HG02840 (cell line): ENCODE results near the gene RNF215.
"Not testable (repeated sequence)": the region's sequence is repeated elsewhere in the genome, so short reads cannot be mapped to it uniquely, and the experiment has no call there.

Experiments
- ATAC-seq: cut with Tn5 transposase; IDR thresholded peaks from one replicate; pipeline ENCODE4 v1.9.1; 2021; ENCODE audit warnings: mild to moderate bottlenecking, moderate library complexity, moderate number of reproducible peaks; ENCODE audit not compliant: unreplicated experiment, low FRiP score

RNF215 gene

GRCh38 chr22:30365891-30366290 lies 21.3 kb downstream of the RNF215 start:
- ATAC-seq = no peak

DNA sequence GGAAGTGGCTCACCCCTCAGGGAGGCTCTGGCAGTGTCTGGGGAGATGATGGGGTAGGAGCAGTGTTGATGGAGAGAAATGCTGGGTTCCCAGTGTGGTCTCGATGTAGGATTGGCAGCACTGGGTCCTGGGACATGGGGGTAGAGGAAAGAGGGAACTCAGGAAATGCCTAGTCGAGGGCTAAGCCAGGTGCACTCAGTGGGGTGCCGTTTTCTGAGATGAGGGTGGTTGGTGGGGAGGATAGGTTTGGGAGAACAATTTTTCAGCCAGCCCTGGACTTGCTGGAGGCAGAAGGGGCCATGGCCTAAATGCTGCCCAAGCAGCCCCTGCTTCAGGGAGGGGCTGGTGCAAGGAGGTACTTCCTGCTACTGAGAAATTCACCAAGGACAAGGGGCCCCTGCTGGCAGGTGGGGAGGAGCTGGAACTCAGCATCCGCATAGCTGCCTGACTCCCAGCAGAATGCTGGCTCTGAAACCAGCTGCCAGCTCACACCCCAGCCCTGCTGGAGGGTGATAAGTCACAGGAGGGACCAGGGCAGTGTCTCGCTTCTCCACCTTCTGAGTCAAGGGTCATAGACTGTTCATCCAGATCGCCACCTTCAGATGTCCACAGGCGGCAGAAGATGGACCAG lies 24.4 kb downstream of the RNF215 start:
- no peak for ATAC-seq

DNA sequence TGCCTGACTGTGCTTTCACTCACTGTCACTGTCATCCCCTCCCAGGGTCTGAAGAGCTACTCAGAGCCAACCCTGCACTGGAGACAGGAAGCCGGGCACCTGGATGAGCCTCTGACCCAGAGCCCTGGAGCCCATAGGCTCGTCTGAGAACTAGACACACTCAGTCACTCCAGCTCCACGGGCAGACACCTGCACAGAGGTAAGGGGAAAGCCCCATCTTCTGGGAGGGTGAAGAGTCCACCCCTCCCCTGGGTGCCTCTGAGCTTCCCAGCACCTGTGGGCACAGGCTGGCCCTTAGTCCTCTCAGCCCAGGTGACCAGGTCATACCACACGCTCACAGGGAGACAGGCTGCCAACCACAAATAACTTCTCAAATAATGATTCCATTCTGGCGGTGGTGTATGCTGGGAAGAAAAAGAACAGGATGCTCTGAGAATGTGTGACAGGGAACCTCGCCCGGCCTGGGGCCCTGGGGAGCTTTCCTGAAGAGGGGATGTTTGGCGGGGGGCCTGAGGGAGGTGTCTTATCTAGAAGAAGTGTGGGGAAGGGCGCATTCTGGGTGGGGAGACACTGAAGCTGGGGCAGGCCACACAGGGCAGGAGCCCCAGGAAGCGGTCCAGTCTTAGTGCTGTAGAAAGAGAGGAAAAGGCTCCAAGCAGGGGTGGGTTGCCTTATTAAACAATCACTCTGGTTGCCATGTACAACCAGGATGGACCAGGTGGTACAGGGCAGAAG lies 25.1 kb downstream of the RNF215 start:
- ATAC-seq = no peak

GRCh38 chr22:30358541-30358940 lies 28.7 kb downstream of the RNF215 start:
- ATAC-seq = no peak

- ATAC-seq = no peak
Observed at GRCh38 chr22:30357650-30358215, 29.5 kb downstream of the RNF215 start.

- ATAC-seq = no peak
Observed at GRCh38 chr22:30357236-30357570, 30.0 kb downstream of the RNF215 start.

DNA sequence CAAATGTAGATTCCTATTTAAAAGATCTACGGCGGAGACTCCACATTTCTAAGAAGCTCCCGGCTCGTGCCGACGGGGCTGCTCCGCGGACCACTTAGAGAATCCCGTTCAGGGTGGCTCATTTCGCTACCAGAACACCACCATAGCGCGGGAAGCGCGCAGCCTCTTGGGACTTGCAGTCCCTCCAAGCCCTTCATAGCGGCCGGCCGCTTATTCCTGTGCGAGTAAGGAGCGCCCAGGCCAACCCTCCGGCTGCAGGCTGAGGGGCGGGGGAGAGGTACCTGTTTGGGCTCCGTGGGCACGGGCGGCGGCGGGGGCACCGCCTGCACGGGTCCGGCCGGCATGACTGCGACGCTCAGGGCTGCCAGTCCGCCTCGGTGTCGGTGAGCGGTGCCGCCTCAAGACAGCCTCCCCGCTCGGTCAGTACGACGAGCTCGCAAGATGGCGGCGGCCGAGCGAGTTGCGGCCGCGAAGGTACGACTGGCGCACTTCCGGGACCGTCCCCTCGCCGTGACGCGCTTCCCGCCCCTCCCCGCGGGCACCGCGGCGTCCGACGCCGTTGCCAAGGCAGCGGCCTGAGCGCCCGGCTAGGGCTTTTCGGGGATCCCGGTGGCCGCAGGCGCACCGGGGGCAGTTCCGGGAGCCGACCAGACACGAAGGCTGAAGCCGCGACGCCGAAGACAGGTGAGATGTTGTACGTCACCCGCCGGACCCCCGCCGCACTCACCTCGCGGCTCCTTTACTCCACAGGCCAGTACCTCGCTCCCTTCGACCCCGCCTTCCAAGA lies 30.6 kb downstream of the RNF215 start, which contains the start of the genes CCDC157 and SF3A1:
TSS of gene CCDC157 (plus strand) at position 559 of the 787 bp plus-strand sequence. CDS start 8,994 bp downstream, outside the sequence.
TSS of gene SF3A1 (minus strand) at position 446 of the 787 bp plus-strand sequence. CDS start at position 344, 102 bp downstream.
- peak; percentile 92 for ATAC-seq

GRCh38 chr22:30354644-30355043 lies 32.6 kb downstream of the RNF215 start:
- no peak for ATAC-seq

DNA sequence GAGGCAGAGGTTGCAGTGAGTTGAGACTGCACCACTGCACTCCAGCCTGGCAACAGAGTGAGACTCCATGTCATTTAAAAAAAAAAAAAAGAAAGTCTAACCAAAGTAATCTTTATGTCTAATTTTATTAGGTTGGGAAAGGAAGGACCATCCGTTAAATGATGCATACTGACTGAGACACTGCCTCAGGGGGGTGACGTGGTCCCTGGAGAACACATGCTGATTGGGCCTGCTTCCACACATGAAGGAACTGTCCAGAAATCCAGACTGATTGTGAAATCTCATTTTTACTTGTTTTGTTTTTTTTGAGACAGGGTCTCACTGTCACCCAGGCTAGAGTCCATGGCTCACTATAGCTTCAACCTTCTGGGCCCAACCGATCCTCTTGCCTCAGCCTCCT lies 36.0 kb downstream of the RNF215 start:
- no peak for ATAC-seq

DNA sequence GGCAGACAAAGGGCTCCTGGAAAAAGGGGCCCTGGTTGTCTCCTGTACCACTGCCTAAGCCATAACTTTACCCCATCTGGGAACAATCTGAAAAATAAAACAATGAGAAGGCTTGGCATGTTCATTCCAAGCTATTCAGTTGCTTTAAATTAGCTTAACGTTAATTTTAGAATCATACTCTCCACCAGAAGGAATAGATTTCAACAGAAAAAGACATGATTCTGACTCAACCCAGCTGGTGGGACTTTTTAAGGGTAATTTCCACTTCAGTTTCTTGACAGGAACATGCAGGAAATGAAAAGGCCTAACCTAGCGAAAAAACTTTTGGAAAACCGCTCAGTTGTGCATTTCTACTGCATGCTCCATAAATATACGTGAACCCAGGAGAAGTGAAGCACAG lies 38.4 kb downstream of the RNF215 start:
- no peak for ATAC-seq

GRCh38 chr22:30348404-30348803 lies 38.8 kb downstream of the RNF215 start:
- ATAC-seq = no peak

DNA sequence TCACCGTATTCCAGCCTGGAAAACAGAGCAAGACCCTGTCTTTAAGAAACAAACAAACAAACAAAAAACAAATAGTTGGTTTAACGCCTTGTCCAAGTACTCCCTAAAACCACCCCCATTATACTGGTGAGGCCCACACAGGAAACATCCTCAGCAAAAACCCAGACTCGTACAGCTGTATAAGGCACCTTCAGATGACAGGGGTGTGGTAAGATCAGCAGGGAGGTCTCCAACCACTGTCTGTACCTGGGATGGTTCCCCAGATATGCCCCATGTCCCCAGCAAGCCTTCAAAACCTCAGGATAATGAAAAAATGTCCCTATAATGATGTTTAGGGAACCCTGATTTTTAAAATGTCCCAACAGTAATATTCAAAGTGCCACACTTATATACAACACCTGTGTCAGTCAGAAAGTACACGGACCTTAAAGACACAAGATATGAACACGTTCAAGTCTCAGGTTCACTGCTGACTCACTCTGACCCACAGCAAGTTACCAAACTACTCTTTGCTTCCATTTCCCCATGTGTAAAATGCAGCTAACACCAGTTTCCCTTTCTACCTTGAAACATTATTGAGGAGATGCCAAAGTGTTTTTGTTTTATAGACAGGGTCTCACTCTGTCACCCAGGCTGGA lies 39.8 kb downstream of the RNF215 start:
- ATAC-seq = no peak

GRCh38 chr22:30344447-30345200 lies 42.6 kb downstream of the RNF215 start:
- no peak for ATAC-seq

- ATAC-seq = no peak
Observed at GRCh38 chr22:30340911-30341685, 46.1 kb downstream of the RNF215 start.

GRCh38 chr22:30338802-30339201 lies 48.4 kb downstream of the RNF215 start:
- ATAC-seq = no peak

DNA sequence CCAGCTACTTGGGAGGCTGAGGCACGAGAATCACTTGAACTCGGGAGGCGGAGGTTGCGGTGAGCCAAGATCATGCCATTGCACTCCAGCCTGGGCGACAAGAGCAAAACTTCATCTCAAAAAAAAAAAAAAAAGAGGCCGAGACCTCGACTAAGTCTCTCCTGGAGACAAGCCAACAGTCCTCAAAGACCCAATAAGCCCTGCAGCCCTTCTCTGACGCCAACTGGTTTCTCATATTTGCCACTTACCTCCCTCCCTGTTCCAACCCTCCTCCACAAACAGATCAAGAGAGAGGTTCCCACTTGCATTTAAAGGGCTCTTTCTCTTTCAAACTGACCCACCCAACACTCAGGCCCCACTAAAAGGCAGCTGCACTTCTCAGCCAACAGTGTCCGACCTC lies 48.9 kb downstream of the RNF215 start:
- ATAC-seq = not testable (repeated sequence)

DNA sequence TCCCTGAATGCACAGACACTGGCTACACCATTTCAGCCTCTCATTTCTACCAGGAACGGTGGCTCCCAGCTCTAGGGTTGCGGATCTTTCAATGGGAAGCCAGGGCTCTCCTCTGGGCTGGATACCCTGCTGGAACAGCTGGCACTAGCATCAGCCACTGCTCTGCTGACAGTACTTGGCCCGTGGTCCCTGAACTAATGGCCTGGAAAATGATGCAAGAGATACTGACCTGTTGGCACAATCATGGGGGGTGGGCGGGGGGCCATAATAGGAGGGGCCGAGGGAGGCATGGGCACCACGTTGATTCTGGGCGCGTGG lies 49.8 kb downstream of the RNF215 start:
- no peak for ATAC-seq

DNA sequence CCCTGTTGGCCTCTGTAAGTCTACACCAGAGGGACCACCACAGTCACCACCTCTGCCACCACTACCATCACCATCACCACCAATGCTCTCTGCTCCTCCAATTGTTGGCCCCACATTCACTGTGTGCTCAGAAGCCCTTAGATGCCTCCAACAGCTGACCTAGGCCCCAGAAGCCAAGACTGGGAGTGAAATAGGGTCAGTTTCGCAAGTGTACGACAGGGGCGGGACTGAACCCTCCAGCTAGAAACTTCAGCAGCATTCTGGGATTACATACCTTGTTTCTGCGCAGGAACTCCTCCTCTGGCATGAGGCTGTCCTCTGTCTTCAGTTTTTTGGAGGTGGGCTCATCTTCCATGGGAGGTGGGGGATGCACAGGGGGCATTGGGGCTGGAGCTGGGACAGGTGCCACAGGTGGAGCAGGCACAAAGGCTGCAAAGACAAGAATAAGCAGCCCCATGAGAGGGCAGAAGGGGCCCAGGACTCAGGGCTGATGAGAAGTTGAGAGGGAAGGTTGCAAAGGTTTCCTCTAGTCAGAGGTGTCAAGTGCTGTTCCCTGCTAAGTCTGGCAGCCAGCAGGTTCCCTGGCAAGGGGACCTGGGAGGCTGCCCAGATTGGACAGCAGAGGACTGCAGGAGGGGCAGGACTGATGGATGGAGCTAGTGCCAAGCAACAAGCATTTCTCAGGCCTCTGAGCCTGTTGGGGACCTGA lies 50.3 kb downstream of the RNF215 start:
- no peak for ATAC-seq

- ATAC-seq = no peak
Observed at GRCh38 chr22:30335236-30335635, 52.0 kb downstream of the RNF215 start.
